DMS53 treated with DMSO at 0.1 percent for 48 hours (cell line): ENCODE measurements around the gene FOXO3.

ENCODE experiments used
- DNase-seq: peaks from one replicate; lab custom pipeline; 2025; ENCODE audit not compliant: unreplicated experiment; lab: John Stamatoyannopoulos, UW

The FOXO3 gene

DNA sequence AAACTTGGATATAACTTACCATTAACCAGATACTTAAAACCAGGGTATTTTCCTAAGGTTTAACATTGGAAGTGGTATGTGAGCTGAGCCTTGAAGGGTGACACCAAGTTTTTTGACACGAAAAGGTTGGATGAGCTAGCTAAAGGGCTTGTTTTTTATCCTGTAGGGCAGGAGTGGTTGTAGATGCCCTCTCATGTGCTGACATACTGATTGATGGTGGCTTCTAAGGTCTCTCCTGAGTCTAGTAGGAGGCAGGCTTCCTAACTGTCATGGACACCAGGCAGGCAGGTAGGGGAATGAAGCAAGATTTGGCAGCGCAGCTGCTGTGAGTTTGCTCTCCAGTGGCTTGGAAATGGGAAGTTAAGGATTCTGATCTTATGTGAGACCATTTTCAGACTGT lies 66.1 kb downstream of the FOXO3 start:
- DNase-seq, result no peak

DNA sequence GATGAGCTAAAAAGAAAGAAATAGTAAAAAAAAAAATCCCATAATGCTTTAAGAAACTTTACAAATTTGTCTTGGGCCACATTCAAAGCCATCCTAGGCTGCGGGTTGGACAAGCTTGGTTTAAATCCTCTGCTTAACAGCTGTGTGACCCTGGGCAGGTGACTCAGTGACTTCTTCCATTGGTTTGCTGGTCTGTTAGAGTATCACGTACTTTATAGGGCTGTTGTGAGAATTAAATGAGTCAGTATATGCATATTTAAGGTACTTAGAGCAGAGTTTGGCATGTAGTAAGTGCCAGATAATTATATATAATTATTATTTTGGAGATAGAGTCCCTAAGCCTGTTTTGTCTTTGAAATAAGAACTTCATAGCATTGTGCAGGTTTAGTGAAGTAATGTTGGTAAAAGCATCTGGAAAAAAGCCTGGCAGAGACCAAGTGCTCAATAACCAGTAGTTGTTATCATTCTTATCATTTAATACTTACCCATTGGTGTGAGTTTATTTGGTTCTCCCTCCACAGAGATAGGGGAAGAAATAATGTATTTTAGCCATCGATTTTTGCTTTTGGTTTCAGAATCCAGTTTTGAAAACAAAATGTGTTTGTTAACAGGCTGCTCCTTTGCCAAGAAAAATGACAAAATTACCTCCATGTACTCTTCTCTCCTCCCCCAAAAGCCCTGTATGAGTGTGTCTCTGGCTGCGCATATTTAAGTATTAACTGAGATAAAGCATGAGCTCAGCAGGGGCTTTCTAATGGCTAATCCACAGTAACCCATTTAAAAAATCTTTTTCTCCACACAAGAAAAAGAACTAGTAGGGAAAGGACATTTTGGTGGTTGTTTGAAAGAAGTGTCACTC lies 67.2 kb downstream of the FOXO3 start:
- DNase-seq, result no peak

- no peak for DNase-seq
Observed at GRCh38 chr6:108630050-108630714, 69.5 kb downstream of the FOXO3 start.

DNA sequence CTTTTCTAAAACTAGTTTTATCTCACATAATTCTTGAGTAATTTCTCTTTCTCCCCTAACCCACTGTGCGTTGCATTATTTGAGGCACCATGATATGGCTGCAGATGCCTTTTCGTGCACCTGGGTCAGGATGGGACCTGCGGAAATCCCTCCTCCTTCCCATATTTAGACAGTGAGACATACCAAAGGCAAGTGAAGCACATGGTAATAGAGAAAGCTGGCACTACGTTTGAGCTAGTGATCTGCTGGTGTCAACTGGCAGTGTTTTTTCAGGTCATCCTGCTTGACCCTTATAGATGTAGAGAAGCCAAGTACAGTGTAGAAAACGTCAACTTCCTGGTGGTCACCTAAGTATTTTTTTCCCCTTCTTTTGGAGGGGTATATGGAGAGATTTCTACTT lies 71.7 kb downstream of the FOXO3 start:
- no peak for DNase-seq

GRCh38 chr6:108633436-108633835 lies 72.7 kb downstream of the FOXO3 start:
- DNase-seq, result no peak

- DNase-seq, result no peak
Observed at GRCh38 chr6:108635505-108636226, 74.9 kb downstream of the FOXO3 start.

- DNase-seq, result no peak
Observed at GRCh38 chr6:108637963-108638362, 77.2 kb downstream of the FOXO3 start.

- no peak for DNase-seq
Observed at GRCh38 chr6:108638993-108639392, 78.3 kb downstream of the FOXO3 start.

GRCh38 chr6:108640104-108640503 lies 79.4 kb downstream of the FOXO3 start:
- DNase-seq, result no peak

DNA sequence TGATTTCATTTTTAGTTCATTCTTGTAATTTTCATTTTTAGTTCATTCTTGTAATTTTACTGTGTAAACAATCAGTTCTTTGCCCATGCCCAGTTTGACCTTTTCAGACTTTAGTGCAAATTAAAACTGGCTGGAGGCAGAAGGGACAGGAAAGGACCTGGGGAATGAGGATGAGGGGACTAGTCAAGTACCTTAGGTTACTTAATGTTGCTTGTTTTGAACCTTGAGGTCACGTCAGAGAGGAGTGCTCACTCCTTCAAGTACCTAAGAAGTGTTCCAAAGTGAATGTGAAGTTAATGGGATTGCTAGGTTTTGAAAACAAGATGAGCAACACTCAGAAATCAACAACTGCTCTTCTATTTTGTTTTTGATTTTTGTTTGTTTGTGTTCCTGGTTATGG lies 82.5 kb downstream of the FOXO3 start:
- no peak for DNase-seq

- DNase-seq, result no peak
Observed at GRCh38 chr6:108644252-108644651, 83.5 kb downstream of the FOXO3 start.

GRCh38 chr6:108648191-108648590 lies 87.5 kb downstream of the FOXO3 start:
- no peak for DNase-seq

DNA sequence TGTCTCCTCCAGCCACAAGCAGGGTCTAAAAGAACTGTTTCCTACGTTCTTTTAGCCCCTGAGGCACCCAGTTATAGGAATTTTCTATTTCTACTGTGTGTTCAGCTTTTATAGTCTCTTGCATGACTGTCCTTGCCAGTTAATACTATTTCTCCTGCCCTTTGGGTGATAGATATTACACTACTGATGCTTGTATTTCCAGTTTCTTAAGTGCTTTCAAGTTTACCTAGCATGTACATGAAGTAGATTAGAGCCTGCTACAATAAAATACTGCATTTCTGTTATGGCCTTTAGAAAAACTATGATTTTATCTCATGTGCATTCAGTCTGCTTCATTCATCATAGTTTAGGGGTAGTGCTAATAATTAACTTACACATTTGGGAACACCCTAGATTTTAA lies 89.6 kb downstream of the FOXO3 start:
- DNase-seq, result no peak

GRCh38 chr6:108650781-108651180 lies 90.1 kb downstream of the FOXO3 start:
- DNase-seq, result no peak

GRCh38 chr6:108651340-108652227 lies 90.9 kb downstream of the FOXO3 start:
- DNase-seq, result no peak

GRCh38 chr6:108652375-108652774 lies 91.7 kb downstream of the FOXO3 start:
- no peak for DNase-seq

- no peak for DNase-seq
Observed at GRCh38 chr6:108653949-108654348, 93.2 kb downstream of the FOXO3 start.

GRCh38 chr6:108654465-108655106 lies 93.9 kb downstream of the FOXO3 start:
- DNase-seq, result no peak

GRCh38 chr6:108655806-108656651 lies 95.3 kb downstream of the FOXO3 start:
- DNase-seq, result no peak
